ENCODE data around the gene SEMG2.

- TF ChIP-seq CTCF (IDR thresholded peaks at IDR 0.05) (no peak), POLR2A (IDR thresholded peaks at IDR 0.05) (no peak)
Observed at GRCh38 chr20:45223136-45223535, 2.0 kb downstream of the SEMG2 start.
